H9 (cell line): ENCODE data around the gene FAM13A. TPM values are rescaled to one million over a fixed set of nuclear protein-coding genes. Genes with fewer than 3 reads are reported as not detected.

Experiments
- DNase-seq: peaks from one replicate; pipeline ENCODE4 v3.0.0-alpha.2; 2017
- H2AFZ ChIP-seq: one replicate; pipeline ENCODE4 v1.6.1; 2013; ENCODE audit warnings: mild to moderate bottlenecking, low read length, control low read depth, moderate library complexity
- H2AK5ac ChIP-seq: 2 replicates; pipeline ENCODE4 v1.6.1; 2013; ENCODE audit warnings: low read length, control low read depth, mixed read lengths; ENCODE audit not compliant: insufficient read length
- H2BK120ac ChIP-seq: one replicate; pipeline ENCODE4 v1.6.1; 2013; ENCODE audit warnings: low read depth, mild to moderate bottlenecking, low read length, control low read depth, inconsistent platforms; ENCODE audit not compliant: poor library complexity, severe bottlenecking
- H2BK12ac ChIP-seq: 2 replicates; pipeline ENCODE4 v1.6.1; 2013; ENCODE audit warnings: low read length, control low read depth, mixed read lengths, low read depth; ENCODE audit not compliant: insufficient read length
- H2BK15ac ChIP-seq: 2 replicates; pipeline ENCODE4 v1.6.1; 2013; ENCODE audit warnings: low read depth, low read length, control low read depth
- H2BK20ac ChIP-seq: one replicate; pipeline ENCODE4 v1.6.1; 2013; ENCODE audit warnings: low read depth, mild to moderate bottlenecking, low read length, control low read depth, inconsistent platforms; ENCODE audit not compliant: poor library complexity, severe bottlenecking
- H2BK5ac ChIP-seq: 2 replicates; pipeline ENCODE4 v1.6.1; 2013; ENCODE audit warnings: low read length, control low read depth, mixed read lengths; ENCODE audit not compliant: insufficient read length
- H3K14ac ChIP-seq: 2 replicates; pipeline ENCODE4 v1.6.1; 2013; ENCODE audit warnings: low read length, control low read depth; ENCODE audit not compliant: insufficient read depth
- H3K18ac ChIP-seq: 2 replicates; pipeline ENCODE4 v1.6.1; 2013; ENCODE audit warnings: low read depth, mild to moderate bottlenecking, mixed read lengths, low read length, control low read depth; ENCODE audit not compliant: insufficient read length
- H3K23ac ChIP-seq: 2 replicates; pipeline ENCODE4 v1.6.1; 2013; ENCODE audit warnings: low read length, control low read depth, mixed read lengths, low read depth; ENCODE audit not compliant: insufficient read length
- H3K23me2 ChIP-seq: 2 replicates; pipeline ENCODE4 v1.6.1; 2013; ENCODE audit warnings: low read depth, mild to moderate bottlenecking, mixed read lengths, low read length, control low read depth; ENCODE audit not compliant: insufficient read length, poor library complexity, severe bottlenecking
- H3K27ac ChIP-seq: 2 replicates; pipeline ENCODE4 v1.5.1; 2013; ENCODE audit warnings: low read length, control low read depth, mixed read lengths, low read depth; ENCODE audit not compliant: insufficient read length
- H3K27me3 ChIP-seq: 2 replicates; pipeline ENCODE4 v1.6.1; 2013; ENCODE audit warnings: low read length, control low read depth, inconsistent platforms; ENCODE audit not compliant: insufficient read depth
- H3K4ac ChIP-seq: 2 replicates; pipeline ENCODE4 v1.6.1; 2013; ENCODE audit warnings: low read depth, mild to moderate bottlenecking, control low read depth, inconsistent platforms, low read length, moderate library complexity
- H3K4me1 ChIP-seq: 2 replicates; pipeline ENCODE4 v1.6.1; 2013; ENCODE audit warnings: low read length, control low read depth, inconsistent platforms; ENCODE audit not compliant: insufficient read depth
- H3K4me2 ChIP-seq: 2 replicates; pipeline ENCODE4 v1.6.1; 2013; ENCODE audit warnings: low read length, control low read depth, mixed read lengths; ENCODE audit not compliant: insufficient read length, insufficient read depth
- H3K56ac ChIP-seq: 2 replicates; pipeline ENCODE4 v1.6.1; 2013; ENCODE audit warnings: low read depth, mild to moderate bottlenecking, mixed read lengths, low read length, control low read depth; ENCODE audit not compliant: insufficient read length
- H3K79me1 ChIP-seq: 2 replicates; pipeline ENCODE4 v1.6.1; 2013; ENCODE audit warnings: low read depth, mild to moderate bottlenecking, moderate library complexity, low read length, control low read depth, inconsistent platforms; ENCODE audit not compliant: insufficient read depth, poor library complexity, severe bottlenecking
- H3K79me2 ChIP-seq: 2 replicates; pipeline ENCODE4 v1.6.1; 2013; ENCODE audit warnings: low read length, control low read depth, inconsistent platforms; ENCODE audit not compliant: insufficient read depth
- H3K9ac ChIP-seq: 2 replicates; pipeline ENCODE4 v1.6.1; 2013; ENCODE audit warnings: low read length, control low read depth, mixed read lengths; ENCODE audit not compliant: insufficient read length; ENCODE audit errors: extremely low read depth
- H3K9me3 ChIP-seq: one replicate; pipeline ENCODE4 v1.6.1; 2013; ENCODE audit warnings: low read depth, low read length, inconsistent platforms; ENCODE audit not compliant: control insufficient read depth
- H3T11ph ChIP-seq: one replicate; pipeline ENCODE4 v1.6.1; 2013; ENCODE audit warnings: mild to moderate bottlenecking, low read length, control low read depth, inconsistent platforms
- H4K20me1 ChIP-seq: one replicate; pipeline ENCODE4 v1.6.1; 2013; ENCODE audit not compliant: control insufficient read depth, insufficient read length, insufficient read depth
- H4K5ac ChIP-seq: 2 replicates; pipeline ENCODE4 v1.6.1; 2013; ENCODE audit warnings: low read depth, mild to moderate bottlenecking, mixed read lengths, low read length, control low read depth; ENCODE audit not compliant: insufficient read length
- H4K8ac ChIP-seq: replicated peaks from 2 replicates; pipeline ENCODE4 v1.6.1; 2013; ENCODE audit warnings: low read length, control low read depth, mixed read lengths, low read depth; ENCODE audit not compliant: insufficient read length
- H4K91ac ChIP-seq: 2 replicates; pipeline ENCODE4 v1.6.1; 2013; ENCODE audit warnings: low read depth, mild to moderate bottlenecking, moderate library complexity, mixed read lengths, low read length, control low read depth; ENCODE audit not compliant: insufficient read length
- H3K27ac Mint-ChIP-seq, 3 experiments: 2 replicates in 2 of 3; 3 replicates in 1 of 3; pipeline ENCODE4 v1.8.0; 2020 to 2021; ENCODE audit warnings: mixed read lengths in 3 of 3, mild to moderate bottlenecking in 1 of 3, moderate library complexity in 1 of 3
- H3K27me3 Mint-ChIP-seq: 2 replicates; pipeline ENCODE4 v1.8.0; 2021; ENCODE audit warnings: low read depth, mild to moderate bottlenecking, moderate library complexity, mixed read lengths
- H3K36me3 Mint-ChIP-seq, 3 experiments: 2 replicates in 2 of 3; 3 replicates in 1 of 3; pipeline ENCODE4 v1.8.0; 2020 to 2021; ENCODE audit warnings: low read depth in 3 of 3, mixed read lengths in 3 of 3; ENCODE audit not compliant: insufficient read depth in 1 of 3
- H3K4me1 Mint-ChIP-seq, 2 experiments: 2 replicates each; pipeline ENCODE4 v1.8.0; 2020; ENCODE audit warnings: mixed read lengths in 2 of 2
- H3K4me3 Mint-ChIP-seq, 2 experiments: 2 replicates in 1 of 2; 3 replicates in 1 of 2; pipeline ENCODE4 v1.8.0; 2020 to 2021; ENCODE audit warnings: mild to moderate bottlenecking in 2 of 2, mixed read lengths in 2 of 2, moderate library complexity in 1 of 2
- H3K9me3 Mint-ChIP-seq, 2 experiments: 2 replicates in 1 of 2; 3 replicates in 1 of 2; pipeline ENCODE4 v1.8.0; 2020; ENCODE audit warnings: mild to moderate bottlenecking in 2 of 2, mixed read lengths in 2 of 2, moderate library complexity in 1 of 2
- CTCF ChIP-seq: fragments of 200-600 bp; sonication (generic); conservative IDR thresholded peaks from 3 replicates; pipeline ENCODE4 v1.8.0; 2021; ENCODE audit warnings: antibody characterized with exemption, mild to moderate bottlenecking
- WGBS: extraction: QIAGEN DNeasy Blood & Tissue Kit; methylation state at CpG from one replicate; pipeline ENCODE4 v1.1.7; 2013; ENCODE audit warnings: missing lambda C conversion rate, low lambda C conversion rate, mixed read lengths; ENCODE audit not compliant: insufficient read length; ENCODE audit errors: extremely low coverage; 5-methylcytosine and 5-hydroxymethylcytosine counted together
- total RNA-seq: library from RNA; stranded (reverse); gene quantifications from 2 replicates; pipeline ENCODE4 v1.2.1, GENCODE V29; 2021

FAM13A gene
- total RNA-seq, 1 experiment from 2014 or later: 12.7 TPM

- H3K4ac ChIP-seq: no peak overlapping the region
- no peak overlapping the region for H3K27ac Mint-ChIP-seq
- no peak overlapping the region for H2BK12ac ChIP-seq
- no peak overlapping the region for H3K4me3 Mint-ChIP-seq
- H2BK5ac ChIP-seq: no peak overlapping the region
- no peak overlapping the region for H2AFZ ChIP-seq
- H3K27me3 ChIP-seq: no peaks in the 10 kb centered on the region
- no peak overlapping the region for H4K5ac ChIP-seq
- H3K36me3 Mint-ChIP-seq: peaks cover 11 to 26% (median 12%) of the 10 kb centered on the region in 3 experiments
- no peaks in the 10 kb centered on the region; the same call in 1 of the 2 replicates for H3K79me2 ChIP-seq
- H4K91ac ChIP-seq: no peak overlapping the region
- no peak overlapping the region for H2BK15ac ChIP-seq
- H3K79me1 ChIP-seq: peaks cover 5% of the 10 kb centered on the region
- H3K56ac ChIP-seq: no peak overlapping the region
- H3K4me1 Mint-ChIP-seq: no peaks in the 10 kb centered on the region
- H3K9me3 ChIP-seq: peaks cover 2% of the 10 kb centered on the region
- no peak overlapping the region for H2BK120ac ChIP-seq
- no peak overlapping the region for H2BK20ac ChIP-seq
- no peak for DNase-seq
- no peaks in the 10 kb centered on the region for H3K27me3 Mint-ChIP-seq
- H3K14ac ChIP-seq: no peak overlapping the region
- no CpG with 5 or more reads among the region's 3 CpGs for WGBS
- H3K23ac ChIP-seq: no peak overlapping the region
- no peaks in the 10 kb centered on the region for H3K4me1 ChIP-seq
- no peak overlapping the region for H2AK5ac ChIP-seq
- H3K23me2 ChIP-seq: no peaks in the 10 kb centered on the region
- H3K9me3 Mint-ChIP-seq: peaks cover 8 to 10% of the 10 kb centered on the region in 2 experiments
- no peak for TF ChIP-seq CTCF
- H4K8ac ChIP-seq: no peak overlapping the region
- H4K20me1 ChIP-seq: no peaks in the 10 kb centered on the region
- no peak overlapping the region for H3K27ac ChIP-seq
- no peak overlapping the region for H3K9ac ChIP-seq
- no peak overlapping the region for H3T11ph ChIP-seq
- no peak overlapping the region for H3K4me2 ChIP-seq
- no peak overlapping the region for H3K18ac ChIP-seq
Observed at GRCh38 chr4:89042055-89042454, 14.9 kb downstream of the FAM13A start.
